Measurements from ENCODE around the gene RIPOR2. TPM values are rescaled to one million over a fixed set of nuclear protein-coding genes. Genes with fewer than 3 reads are reported as not detected.
"Not testable (repeated sequence)": the region's sequence is repeated elsewhere in the genome, so short reads cannot be mapped to it uniquely, and the experiment has no call there.

The RIPOR2 gene
- total RNA-seq, 1 donor from 2014 or later: 21.3 TPM

DNA sequence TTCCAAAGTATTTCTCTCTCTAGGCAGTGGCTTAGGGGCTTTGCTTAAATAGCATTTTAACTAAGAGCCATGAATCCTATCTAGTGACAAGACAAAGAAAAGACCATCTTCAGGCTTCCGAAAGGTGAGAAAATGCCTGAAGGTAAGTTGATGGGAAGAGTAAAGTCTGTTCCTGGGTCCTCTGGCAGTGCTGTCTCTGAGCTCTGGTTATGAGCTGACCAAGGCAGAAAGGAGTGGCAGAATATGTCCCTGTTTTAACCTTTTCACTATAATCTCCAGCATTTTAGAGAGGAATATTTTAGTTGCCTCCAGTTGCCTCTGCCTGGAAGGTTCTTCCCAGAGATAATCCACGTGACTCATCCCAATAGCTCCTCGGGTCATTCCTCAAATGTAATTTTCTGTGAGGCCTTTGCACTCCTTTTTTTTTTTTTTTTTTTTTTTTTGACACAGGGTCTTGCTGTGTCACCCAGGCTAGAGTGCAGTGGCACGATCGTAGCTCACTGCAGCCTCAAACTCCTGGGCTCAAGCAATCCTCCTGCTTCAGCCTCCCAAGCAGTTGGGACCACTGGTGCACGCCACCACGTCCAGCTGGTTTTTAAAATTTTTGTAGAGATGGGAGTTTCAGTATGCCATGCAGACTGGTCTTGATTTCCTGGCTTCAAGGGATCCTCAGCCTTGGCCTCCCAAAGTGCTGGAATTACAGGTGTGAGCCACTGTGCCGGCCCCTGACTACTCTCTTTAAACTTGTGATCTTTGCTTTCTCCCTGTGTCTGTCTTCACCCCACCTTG lies 133.3 kb downstream of the RIPOR2 start:
- DNase-seq: no peak

DNA sequence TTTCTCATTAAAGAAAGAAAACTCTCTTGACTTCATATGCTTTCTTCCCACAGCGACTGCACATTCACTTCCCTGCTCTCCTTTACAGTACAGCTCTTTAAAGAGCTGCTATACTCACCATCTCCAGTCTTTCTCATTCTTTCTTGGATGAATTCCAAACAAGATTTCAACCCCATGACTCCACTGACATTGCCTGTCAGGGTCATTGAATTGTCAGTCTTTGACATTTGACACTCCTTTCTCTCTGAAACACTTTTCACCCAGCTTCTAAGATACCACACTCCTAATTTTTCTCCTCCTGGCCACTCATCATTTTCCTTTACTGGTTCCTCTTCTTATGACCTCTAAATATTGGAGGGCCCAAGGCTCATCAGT lies 136.2 kb downstream of the RIPOR2 start:
- no peak for DNase-seq

DNA sequence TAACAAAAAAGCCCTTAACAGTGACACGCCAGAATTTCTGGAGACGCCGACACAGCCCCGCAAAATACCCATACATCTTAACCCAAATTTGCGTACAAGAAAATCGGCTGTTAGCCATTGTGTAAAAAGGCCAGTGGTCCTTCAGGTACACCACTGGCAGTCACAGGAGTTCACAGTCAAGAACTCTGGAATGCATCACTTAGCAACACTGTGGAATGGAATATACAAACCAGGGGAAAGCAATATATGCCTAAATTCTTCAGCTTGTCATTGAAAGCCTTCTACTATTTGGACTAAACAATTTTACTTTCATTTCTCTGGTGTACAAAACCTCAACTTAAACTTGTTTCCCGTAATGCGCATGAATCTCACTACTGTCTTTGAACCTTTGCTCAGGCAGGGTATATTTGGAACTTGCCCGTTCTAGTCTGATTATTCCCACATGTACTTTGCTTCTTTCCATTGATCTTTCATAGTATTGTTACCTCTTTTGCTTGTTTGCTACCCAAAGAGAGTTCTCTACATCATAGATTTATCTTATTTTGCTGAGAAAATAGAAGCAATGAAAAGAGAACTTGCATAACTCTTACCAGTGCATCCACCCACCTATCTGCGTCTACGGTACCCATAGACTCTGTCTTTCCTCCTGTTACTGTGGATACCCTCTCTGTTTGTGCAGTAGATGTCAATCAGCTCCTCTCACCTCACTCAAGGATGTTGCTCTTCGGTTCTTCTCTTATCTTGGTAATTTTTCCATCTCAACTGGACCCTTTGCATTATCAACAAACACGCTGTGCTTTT lies 136.8 kb downstream of the RIPOR2 start, which contains the start of gene ARMH2:
Gene ARMH2 (minus strand): TSS at position 178 of the 801 bp plus-strand sequence. CDS start 60 bp downstream, at position 118.
- DNase-seq: no peak

DNA sequence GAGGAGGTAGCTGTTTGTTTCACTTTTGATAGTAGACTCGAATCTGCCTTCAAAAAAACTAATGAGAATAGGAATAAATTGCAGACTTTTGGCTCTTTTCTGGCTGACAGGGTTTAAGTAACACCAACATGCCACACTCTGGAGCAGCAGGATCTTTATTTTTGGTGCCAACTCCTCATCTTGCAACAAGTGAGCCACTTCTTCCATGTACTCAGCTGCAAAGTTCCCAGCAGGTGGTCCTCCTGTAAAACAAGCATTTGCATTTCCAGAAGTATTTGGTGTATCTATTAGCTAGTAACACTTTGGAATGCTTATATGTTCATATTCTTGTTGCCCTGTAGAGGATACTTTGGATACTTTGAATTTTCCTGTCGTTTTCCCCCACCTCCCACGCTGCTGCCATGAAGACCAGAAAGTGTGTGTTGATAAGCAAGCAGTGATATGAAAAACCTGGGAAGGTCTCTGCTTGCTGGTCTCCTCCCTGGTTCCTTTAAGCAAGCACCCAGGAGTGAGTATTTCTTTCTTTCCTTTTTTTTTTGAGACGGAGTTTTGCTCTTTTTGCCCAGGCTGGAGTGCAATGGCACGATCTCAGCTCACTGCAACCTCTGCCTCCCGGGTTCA lies 138.1 kb downstream of the RIPOR2 start:
- DNase-seq: no peak

DNA sequence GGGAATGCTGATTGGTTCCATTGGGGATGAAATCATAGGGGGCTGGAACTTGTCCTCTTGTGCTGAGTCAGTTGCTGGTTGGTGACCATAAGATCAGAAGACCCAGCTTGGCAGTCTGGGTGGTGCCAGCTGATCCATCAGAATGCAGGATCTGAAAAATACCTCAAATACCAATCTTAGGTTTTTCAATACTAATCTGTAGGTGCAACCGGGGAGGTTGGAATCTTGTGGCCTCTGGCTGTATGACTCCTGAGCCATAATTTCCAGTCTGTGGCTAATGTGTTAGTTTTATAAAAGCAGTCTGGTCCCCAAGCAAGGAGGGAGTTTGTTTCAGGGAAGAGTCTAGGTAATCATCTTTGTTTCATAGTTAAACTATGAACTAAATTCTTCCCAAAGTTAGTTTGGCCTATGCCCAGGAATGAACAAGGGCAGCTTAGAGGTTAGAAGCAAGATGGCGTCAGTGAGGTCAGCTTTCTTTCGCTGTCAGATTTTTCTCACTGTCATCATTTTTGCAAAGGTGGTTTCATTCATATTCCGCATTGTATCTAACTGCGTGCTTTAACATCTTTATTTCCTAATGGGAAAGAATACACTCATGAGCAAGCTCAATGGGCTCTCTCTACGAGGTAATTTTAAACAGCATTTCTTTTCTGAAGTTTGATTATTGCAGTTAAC lies 139.0 kb downstream of the RIPOR2 start:
- no peak for DNase-seq

DNA sequence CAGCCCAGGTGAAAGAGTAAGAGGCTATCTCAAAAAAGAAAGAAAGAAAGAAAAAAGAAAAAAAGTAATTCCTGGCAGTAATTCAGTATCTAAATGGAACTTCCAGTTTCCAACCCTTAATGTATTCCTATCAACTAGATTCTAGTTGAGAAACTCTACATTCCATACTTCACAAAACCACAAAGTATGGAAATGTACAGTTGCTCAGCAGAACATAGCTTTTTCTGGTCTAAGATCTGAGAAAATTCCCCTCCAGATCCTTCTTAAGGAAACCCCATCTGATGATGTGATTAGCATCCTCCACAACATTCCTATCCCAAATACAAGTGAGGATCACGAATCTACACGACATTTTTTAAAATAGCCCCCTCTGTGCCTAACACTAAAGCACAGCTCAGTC lies 140.7 kb downstream of the RIPOR2 start:
- no peak for DNase-seq

DNA sequence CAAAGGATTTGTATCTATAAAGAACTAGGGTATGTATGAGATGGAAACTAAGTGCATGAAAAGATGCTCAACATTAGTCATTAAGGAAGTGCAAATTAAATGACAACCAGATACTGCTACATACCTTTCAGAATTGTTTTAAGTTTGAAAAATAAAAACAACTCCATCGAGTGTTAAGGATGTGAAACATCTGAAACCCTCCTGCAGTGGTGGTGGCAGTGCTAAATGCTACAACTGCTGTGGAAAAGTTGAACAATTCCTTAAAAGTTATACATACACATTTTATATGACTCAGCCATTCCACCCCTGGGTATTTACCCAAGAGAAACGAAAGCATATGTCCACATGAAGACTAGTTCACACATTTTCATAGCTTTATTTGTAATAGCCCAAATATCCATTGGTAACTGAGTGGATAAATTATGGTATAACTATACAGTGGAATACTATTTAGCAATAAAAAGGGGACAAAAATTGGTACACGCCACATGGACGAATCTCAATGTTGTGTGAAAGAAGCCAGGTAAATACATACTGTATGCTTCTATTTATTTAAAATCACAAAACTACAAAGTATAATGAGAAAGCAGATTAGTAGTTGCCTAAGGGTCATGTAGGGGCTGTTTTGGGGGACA lies 147.6 kb downstream of the RIPOR2 start:
- no peak for DNase-seq

DNA sequence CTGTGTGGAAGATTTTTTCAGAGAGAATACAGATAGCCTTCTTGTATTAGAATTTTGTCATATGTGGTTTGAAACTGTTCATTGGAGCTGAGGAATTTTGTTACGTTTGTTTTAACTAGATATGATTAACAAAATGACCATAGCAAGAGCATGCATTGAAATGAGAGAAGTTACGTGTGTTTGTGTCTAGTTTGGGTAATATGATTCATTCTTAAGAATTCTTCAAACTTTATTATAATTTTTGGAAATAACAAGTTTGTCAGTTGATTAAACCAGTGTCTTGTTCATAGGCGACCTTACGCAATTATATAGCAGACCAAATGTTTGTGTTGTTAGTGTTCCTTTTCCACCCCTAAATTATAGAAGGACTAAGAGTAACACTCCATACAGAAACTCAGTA lies 155.6 kb downstream of the RIPOR2 start:
- DNase-seq: no peak

DNA sequence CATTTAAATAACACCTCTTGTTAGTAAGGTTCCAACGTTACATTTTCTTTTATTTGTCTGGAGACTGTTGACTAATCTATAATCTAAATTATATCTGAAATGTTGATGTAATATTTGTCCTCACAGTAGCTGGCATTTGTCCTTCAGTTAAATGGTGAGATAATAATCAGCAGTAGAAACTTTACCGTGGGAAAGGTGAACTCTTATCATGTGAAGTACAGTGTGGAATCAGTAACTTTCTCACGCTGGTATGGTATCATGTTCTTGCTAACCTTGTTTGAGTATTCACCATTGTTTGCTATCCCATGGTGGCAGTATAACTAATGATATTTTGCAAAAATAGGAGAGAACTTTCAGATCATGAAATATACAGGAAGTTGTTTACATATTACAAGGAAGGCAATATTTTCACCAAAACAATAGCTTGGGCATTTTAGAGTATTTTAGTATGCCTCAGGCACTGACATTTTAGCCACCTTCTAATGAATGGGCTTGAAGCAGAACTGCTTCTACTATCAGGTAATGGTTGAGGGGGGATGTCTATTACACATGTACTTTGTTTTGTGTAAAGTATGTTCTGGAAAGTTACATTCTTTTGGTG lies 156.2 kb downstream of the RIPOR2 start:
- no peak for DNase-seq

DNA sequence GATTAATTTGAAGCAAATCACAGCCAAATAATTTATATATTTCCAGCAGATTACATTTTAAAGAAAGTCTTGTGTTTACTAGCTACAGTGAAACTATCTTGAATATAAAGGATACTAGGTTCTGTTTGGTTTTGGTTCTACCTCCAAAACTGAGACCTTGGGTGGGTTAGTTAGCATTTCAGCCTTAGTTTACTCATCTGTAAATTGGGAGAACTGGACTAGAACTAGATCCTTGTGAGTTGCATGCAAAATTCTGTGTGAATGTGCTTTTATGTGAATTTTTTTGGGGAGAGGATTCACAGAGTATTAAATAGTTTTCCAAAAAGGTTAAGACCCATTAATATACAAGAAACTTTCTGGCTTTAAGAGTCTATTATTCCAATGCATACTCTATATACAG lies 156.9 kb downstream of the RIPOR2 start:
- no peak for DNase-seq

DNA sequence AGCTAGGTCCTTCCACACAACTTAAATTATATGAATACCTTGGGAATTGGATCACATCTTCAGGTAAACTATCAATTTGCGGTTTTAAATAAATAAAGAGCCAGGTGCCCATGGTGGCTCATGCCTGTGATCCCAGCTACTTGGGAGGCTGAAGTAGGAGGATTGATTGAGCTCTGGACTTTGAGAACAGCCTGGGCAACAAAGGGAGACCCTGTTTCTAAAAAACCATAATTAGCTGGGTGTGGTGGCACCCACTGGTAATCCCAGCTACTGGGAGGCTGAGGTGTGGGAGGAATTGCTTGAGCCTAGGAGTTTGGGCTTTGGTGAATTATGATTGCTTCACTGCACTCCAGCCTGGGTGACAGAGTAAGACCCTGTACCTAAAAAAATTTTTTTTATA lies 157.6 kb downstream of the RIPOR2 start:
- no peak for DNase-seq

DNA sequence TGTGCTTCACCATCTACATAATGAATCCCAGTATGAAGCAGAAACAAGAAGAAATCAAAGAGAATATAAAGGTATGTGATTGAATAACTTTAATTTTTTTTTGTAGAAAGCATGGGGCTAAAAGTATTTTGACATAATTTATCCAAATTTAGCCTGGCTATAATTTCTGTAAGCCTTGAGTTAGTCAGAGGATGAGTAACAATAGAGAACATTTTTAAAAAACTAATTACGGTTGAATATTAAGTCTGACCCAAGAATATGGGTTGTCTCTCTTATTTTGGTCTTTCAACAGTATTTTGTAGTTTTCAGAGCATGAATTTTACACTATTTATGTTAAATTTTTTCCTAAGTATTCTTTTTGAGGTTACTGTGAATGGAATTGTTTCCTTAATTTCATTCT lies 158.5 kb downstream of the RIPOR2 start:
- no peak for DNase-seq

DNA sequence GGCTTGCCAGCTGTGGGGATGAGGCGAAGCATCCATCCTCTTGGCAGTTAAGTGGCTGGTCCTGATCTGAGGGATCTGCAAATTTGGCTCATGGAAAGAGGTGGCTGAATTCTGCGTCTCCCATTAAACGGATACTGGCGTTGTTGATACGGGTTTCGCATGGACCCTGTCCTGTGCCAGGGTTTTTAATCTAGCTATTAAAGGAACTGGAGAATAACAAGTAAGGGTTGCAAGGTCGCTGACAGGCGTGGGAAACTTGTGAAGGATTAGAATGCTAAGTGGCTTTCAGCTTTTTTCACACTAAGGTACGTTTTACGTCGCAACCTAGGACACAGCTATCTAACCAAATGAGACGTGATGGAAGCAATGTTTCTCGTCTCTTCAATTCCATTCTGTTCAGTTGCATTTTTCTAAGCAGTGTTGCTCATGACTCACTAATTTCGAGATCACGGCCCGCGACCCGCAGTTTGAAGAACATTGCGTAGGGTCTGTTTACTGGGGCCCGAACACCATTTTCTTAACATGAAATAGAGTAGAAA lies 160.2 kb downstream of the RIPOR2 start:
- no peak for DNase-seq

DNA sequence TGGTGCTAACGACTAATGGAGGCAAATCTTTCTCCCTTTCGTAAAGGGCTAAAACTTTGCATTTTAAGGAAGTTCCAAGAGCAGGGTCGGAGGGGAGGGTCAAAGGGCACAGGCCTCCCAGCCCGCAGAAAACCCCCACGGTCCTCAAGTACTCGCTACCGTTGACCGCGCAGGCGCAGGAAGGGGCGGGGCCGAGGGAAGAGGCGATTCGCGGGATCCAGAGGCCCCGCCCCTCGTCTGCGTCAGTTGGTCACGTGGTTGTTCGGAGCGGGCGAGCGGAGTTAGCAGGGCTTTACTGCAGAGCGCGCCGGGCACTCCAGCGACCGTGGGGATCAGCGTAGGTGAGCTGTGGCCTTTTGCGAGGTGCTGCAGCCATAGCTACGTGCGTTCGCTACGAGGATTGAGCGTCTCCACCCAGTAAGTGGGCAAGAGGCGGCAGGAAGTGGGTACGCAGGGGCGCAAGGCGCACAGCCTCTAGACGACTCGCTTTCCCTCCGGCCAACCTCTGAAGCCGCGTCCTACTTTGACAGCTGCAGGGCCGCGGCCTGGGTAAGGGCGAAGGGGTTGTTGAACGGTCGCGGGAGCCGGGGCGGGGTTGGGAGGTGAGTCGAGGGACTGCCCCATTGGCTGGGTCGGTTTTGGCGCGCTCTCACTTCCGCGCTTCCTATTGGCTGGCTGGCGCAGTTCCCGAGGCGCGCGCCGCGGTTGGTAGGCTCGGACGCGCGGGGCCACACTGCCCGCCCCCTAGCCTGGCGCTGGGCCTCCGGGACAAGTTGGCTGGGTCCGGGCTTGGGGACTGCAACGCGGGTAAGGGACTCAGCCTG lies 160.9 kb downstream of the RIPOR2 start, which contains the start of gene GMNN:
Gene GMNN (plus strand): TSS at position 242 of the 824 bp plus-strand sequence. CDS start 2,310 bp downstream, outside the sequence.
- DNase-seq: peak; percentile 99

DNA sequence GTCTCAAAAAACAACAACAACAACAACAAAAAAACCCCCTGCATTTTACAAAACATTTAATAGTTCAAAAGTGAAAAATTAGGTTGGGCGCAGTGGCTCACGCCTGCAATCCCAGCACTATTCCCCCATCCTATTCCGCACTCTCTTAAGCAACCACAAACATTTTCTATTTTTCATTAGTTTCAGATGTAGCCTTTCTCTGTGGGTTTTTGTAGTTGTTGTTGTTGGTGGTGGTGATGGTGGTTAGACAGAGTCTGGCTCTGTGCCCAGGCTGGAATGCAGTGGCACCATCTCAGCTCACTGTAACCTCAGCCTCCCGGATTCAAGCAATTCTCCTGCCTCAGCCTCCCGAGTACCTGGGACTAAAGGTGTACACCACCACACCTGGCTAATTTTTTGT lies 167.4 kb downstream of the RIPOR2 start:
- DNase-seq: no peak

DNA sequence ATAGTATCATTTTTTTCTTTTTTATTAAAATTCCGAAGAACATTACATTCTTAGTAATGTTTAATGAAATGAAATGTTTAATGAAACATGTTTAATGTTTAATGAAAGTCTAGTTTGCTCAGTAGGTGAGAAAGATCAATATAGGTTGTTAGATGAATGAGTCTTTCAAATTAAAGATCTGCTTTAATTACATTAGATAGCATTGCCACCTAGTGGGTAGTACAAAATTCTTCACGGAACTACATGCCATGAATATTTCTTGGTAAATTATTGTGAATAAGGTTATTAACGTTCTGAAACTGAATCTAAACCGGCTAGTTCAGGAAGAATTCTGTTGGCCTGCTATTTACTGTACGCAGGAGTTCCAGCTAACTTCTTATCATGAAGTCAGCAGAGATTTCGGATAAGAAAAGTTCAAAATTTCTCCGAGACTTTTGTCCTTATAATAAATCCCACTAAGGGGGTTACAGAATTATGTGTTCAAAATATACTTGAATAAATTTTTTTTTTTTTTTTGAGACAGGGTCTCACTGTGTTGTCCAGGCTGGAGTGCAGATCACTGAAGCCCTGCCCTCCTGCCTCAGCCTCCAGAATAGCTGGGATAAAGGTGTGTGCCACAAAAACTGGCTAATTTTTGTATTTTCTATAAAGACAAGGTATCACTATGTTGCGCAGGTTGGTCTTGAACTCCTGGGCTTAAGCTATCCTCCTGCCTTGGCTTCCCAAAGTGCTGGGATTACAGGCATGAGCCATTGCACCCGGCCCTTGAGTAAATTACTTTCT lies 168.9 kb downstream of the RIPOR2 start:
- peak; percentile 24 for DNase-seq

DNA sequence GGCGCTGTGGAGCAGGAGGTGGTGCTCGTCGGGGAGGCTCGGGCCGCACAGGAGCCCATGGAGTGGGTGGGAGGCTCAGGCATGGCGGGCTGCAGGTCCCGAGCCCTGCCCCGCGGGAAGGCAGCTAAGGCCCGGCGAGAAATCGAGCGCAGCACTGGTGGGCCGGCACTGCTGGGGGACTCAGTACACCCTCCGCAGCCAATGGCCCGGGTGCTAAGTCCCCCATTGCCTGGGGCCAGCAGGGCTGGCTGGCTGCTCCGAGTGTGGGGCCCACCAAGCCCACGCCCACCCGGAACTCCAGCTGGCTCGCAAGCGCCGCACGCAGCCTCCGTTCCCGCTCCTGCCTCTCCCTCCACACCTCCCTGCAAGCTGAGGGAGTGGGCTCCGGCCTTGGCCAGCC lies 169.8 kb downstream of the RIPOR2 start:
- not testable (repeated sequence) for DNase-seq

DNA sequence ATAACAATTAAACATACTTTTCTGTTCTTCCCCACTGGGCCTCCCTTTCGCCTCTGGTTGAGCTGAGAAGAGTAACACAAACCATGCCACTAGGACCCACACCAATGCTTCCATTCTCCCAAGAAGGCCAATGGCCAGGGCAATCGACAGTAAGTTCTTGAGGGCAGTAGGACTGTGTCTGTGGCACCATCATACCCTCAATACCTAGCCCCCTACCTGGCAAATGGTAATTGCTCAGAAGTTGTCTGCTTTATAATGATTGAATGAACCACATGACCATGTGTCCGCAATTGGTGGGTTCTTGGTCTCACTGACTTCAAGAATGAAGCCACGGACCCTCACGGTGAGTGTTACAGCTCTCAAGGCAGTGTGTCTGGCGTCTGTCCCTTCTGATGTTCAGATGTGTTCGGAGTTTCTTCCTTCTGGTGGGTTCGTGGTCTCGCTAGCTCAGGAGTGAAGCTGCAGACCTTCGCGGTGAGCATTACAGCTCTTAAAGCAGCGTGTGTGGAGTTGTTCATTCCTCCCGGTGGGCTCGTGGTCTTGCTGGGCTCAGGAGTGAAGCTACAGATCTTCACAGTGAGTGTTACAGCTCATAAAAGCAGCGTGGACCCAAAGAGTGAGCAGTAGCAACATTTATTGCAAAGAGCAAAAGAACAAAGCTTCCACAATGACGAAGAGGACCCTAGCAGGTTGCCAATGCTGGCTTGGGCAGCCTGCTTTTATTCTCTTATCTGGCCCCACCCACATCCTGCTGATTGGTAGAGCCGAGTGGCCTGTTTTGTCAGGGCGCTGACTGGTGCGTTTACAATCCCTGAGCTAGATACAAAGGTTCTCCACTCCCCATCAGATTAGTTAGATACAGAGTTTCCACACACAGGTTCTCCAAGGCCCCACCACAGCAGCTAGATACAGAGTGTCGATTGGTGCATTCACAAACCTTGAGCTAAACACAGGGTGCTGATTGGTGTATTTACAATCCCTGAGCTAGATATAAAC lies 170.6 kb downstream of the RIPOR2 start:
- DNase-seq: not testable (repeated sequence)

All from tongue (tissue), 2 donors.